PFSK-1 (cell line): Measurements from ENCODE around the gene NFKB1.

Experiments used
- SIN3A ChIP-seq: IDR thresholded peaks from 2 replicates; pipeline ENCODE4 v1.6.1; 2012; ENCODE audit warnings: mild to moderate bottlenecking, low read length, moderate library complexity, borderline replicate concordance; ENCODE audit not compliant: insufficient read depth
- TAF1 ChIP-seq: IDR thresholded peaks from 2 replicates; pipeline ENCODE4 v1.6.1; 2012; ENCODE audit warnings: low read length, control low read depth, borderline replicate concordance; ENCODE audit not compliant: insufficient read depth

GRCh38 chr4:102531462-102531861, 30.3 kb downstream of the NFKB1 start:
- TF ChIP-seq SIN3A (no peak), TAF1 (no peak)
